Pulmonary artery endothelial cell (primary cell): ENCODE results near the gene DDX20. TPM values are rescaled to one million over a fixed set of nuclear protein-coding genes. Genes with fewer than 3 reads are reported as not detected.

ENCODE experiments used
- DNase-seq: peaks from one replicate; pipeline ENCODE4 v3.0.0-alpha.2; 2011; ENCODE audit warnings: low read depth, low spot score
- total RNA-seq: library from RNA; depleted of rRNA; stranded (reverse); fragments of >200 nt; gene quantifications from 2 replicates; pipeline ENCODE4 v1.2.3, GENCODE V29; 2014

The DDX20 gene
- total RNA-seq = 21.2 and 26.0 TPM in 2 replicates

GRCh38 chr1:111755331-111756123 is at the start of gene DDX20:
Gene DDX20 (plus strand): TSS chr1:111755901. CDS start chr1:111755925, 24 bp downstream.
- peak; percentile 91 for DNase-seq

GRCh38 chr1:111706921-111707320 is 48.8 kb upstream of the DDX20 start:
- DNase-seq = no peak

- DNase-seq = no peak
These were observed 47.8 kb upstream of the DDX20 start for GRCh38 chr1:111707906-111708305.

GRCh38 chr1:111709986-111710385 is 45.7 kb upstream of the DDX20 start:
- DNase-seq = no peak

GRCh38 chr1:111716333-111716732 is 39.4 kb upstream of the DDX20 start:
- no peak for DNase-seq

- DNase-seq = no peak
These were observed 38.3 kb upstream of the DDX20 start for GRCh38 chr1:111717450-111717849.

GRCh38 chr1:111719135-111719534 is 36.6 kb upstream of the DDX20 start:
- no peak for DNase-seq

GRCh38 chr1:111719674-111720132 is 36.0 kb upstream of the DDX20 start:
- DNase-seq = peak; percentile 74

GRCh38 chr1:111720274-111720976 is 35.3 kb upstream of the DDX20 start:
- no peak for DNase-seq

GRCh38 chr1:111720977-111721786 is 34.5 kb upstream of the DDX20 start:
- DNase-seq = no peak

- DNase-seq = no peak
These were observed 32.5 kb upstream of the DDX20 start for GRCh38 chr1:111723091-111723806.

- DNase-seq = no peak
These were observed 31.8 kb upstream of the DDX20 start for GRCh38 chr1:111723871-111724270.

- no peak for DNase-seq
These were observed 30.5 kb upstream of the DDX20 start for GRCh38 chr1:111725192-111725591.

GRCh38 chr1:111727056-111727455 is 28.6 kb upstream of the DDX20 start:
- DNase-seq = no peak

- DNase-seq = no peak
These were observed 26.3 kb upstream of the DDX20 start for GRCh38 chr1:111729271-111729921.

GRCh38 chr1:111729946-111730681 is 25.6 kb upstream of the DDX20 start:
- DNase-seq = no peak

GRCh38 chr1:111730706-111731105 is 25.0 kb upstream of the DDX20 start:
- DNase-seq = no peak

GRCh38 chr1:111731956-111732355 is 23.7 kb upstream of the DDX20 start:
- DNase-seq = no peak

GRCh38 chr1:111732718-111733117 is 23.0 kb upstream of the DDX20 start:
- no peak for DNase-seq
